HG03457 (cell line): ENCODE measurements around the gene PSTPIP1.
A peak's percentile ranks its signal among the peaks of the same experiment; 100 is the strongest.

ENCODE experiments used
- ATAC-seq: cut with Tn5 transposase; IDR thresholded peaks from one replicate; pipeline ENCODE4 v1.9.1; 2021; ENCODE audit warnings: moderate number of reproducible peaks; ENCODE audit not compliant: unreplicated experiment

PSTPIP1 gene

GRCh38 chr15:77028451-77029165 lies 33.7 kb downstream of the PSTPIP1 start:
- ATAC-seq = no peak

GRCh38 chr15:77029166-77030047 lies 34.5 kb downstream of the PSTPIP1 start:
- ATAC-seq = no peak

- ATAC-seq = no peak
Measured at GRCh38 chr15:77030048-77030927, 35.4 kb downstream of the PSTPIP1 start.

GRCh38 chr15:77030928-77031375 lies 36.0 kb downstream of the PSTPIP1 start:
- ATAC-seq = no peak

- peak; percentile 59 for ATAC-seq
Measured at GRCh38 chr15:77031376-77032050, 36.6 kb downstream of the PSTPIP1 start.

GRCh38 chr15:77032052-77032646 lies 37.2 kb downstream of the PSTPIP1 start:
- ATAC-seq = no peak

- ATAC-seq = no peak
Measured at GRCh38 chr15:77032647-77033416, 37.9 kb downstream of the PSTPIP1 start.

- ATAC-seq = no peak
Measured at GRCh38 chr15:77033417-77033728, 38.4 kb downstream of the PSTPIP1 start.

- no peak for ATAC-seq
Measured at GRCh38 chr15:77033729-77034671, 39.1 kb downstream of the PSTPIP1 start.

- ATAC-seq = no peak
Measured at GRCh38 chr15:77034695-77035489, 40.0 kb downstream of the PSTPIP1 start.

GRCh38 chr15:77035584-77035983 lies 40.7 kb downstream of the PSTPIP1 start:
- no peak for ATAC-seq

- no peak for ATAC-seq
Measured at GRCh38 chr15:77035999-77036471, 41.1 kb downstream of the PSTPIP1 start.

- no peak for ATAC-seq
Measured at GRCh38 chr15:77036537-77037387, 41.8 kb downstream of the PSTPIP1 start.

- no peak for ATAC-seq
Measured at GRCh38 chr15:77037388-77038209, 42.7 kb downstream of the PSTPIP1 start.

GRCh38 chr15:77038312-77039216 lies 43.6 kb downstream of the PSTPIP1 start:
- ATAC-seq = no peak
